Ovary (tissue), 3 donors: ENCODE measurements around the gene ZNF132.

Source experiments
- EP300 ChIP-seq: sonication (generic); formaldehyde crosslinking; IDR thresholded peaks from one replicate; pipeline ENCODE4 v1.6.1; 2017; ENCODE audit warnings: antibody characterized with exemption
- POLR2A ChIP-seq: fragments of 450-650 bp; IDR thresholded peaks from one replicate; pipeline ENCODE4 v1.6.1; 2017; ENCODE audit warnings: antibody characterized with exemption, mild to moderate bottlenecking, moderate library complexity
- TF ChIP-seq, protein P1 (sequence below), 3 donors: fragments of 450-650 bp in 2 of 3; fragments of 200-600 bp in 1 of 3; IDR thresholded peaks; one replicate each; pipeline versions ENCODE4 v1.5.1 to v1.8.0; 2016 to 2022; ENCODE audit warnings: antibody characterized with exemption in 3 of 3, mild to moderate bottlenecking in 1 of 3
- donor health status: DM: no; HTN: no; CAD: no.

DNA sequence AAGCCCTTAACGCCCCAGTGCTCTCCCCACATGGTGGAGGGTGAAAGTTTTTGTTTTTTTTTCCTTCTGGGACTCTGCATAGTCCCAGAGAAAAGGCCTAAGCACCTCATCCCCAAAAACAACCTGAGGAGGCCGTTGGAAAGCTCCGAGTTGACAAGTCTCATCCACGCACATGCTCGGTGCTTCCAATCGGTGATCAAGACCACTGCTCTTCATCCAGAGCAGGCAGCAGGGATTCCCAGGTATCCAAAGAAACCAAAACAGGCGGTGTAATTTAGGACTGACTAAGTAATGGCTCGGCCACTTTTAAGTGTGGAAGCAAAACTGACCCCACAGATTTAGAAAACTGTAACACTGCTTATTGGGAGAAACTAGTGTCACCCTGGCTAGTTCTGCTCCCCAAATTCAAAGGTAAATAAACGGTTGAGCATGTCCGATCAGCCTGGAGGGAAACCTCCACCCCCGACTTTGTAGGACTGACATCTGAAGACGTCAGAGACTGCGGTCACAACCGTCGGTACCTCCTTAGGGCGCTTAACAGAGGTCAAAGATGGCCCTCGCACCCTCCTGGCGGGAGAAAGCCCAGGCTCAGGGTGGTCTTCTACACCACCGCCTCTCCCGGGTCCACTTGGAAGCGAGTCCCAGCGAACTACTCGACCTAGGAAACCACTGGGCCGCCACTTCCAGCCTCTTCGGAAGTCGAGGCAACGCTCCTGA, 35.2 kb upstream of the ZNF132 start:
- TF ChIP-seq, protein P1, sequence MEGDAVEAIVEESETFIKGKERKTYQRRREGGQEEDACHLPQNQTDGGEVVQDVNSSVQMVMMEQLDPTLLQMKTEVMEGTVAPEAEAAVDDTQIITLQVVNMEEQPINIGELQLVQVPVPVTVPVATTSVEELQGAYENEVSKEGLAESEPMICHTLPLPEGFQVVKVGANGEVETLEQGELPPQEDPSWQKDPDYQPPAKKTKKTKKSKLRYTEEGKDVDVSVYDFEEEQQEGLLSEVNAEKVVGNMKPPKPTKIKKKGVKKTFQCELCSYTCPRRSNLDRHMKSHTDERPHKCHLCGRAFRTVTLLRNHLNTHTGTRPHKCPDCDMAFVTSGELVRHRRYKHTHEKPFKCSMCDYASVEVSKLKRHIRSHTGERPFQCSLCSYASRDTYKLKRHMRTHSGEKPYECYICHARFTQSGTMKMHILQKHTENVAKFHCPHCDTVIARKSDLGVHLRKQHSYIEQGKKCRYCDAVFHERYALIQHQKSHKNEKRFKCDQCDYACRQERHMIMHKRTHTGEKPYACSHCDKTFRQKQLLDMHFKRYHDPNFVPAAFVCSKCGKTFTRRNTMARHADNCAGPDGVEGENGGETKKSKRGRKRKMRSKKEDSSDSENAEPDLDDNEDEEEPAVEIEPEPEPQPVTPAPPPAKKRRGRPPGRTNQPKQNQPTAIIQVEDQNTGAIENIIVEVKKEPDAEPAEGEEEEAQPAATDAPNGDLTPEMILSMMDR (IDR thresholded peaks at IDR 0.05): no peak
- TF ChIP-seq EP300 (no peak), POLR2A (no peak)
